Testis (tissue), 3 donors: ENCODE results near the gene CFHR1. TPM values are rescaled to one million over a fixed set of nuclear protein-coding genes. Genes with fewer than 3 reads are reported as not detected.
"Not testable (repeated sequence)": the region's sequence is repeated elsewhere in the genome, so short reads cannot be mapped to it uniquely, and the experiment has no call there.

Experiments
- DNase-seq: peaks from one replicate; pipeline ENCODE4 v3.0.0-alpha.2; 2019
- H3K27ac ChIP-seq, 2 donors: fragments of 200-600 bp; sonication (generic); one replicate each; pipeline ENCODE4 v1.5.1; 2019
- H3K27me3 ChIP-seq: fragments of 200-600 bp; sonication (generic); one replicate; pipeline ENCODE4 v1.5.1; 2019
- H3K36me3 ChIP-seq: fragments of 200-600 bp; sonication (generic); one replicate; pipeline ENCODE4 v1.5.1; 2017; ENCODE audit warnings: low read depth; ENCODE audit errors: missing control alignments
- H3K4me1 ChIP-seq: fragments of 200-600 bp; sonication (generic); one replicate; pipeline ENCODE4 v1.5.1; 2019
- H3K4me3 ChIP-seq, 2 donors: fragments of 200-600 bp; sonication (generic); one replicate each; pipeline ENCODE4 v1.5.1; 2017 to 2019
- H3K9me3 ChIP-seq: fragments of 200-600 bp; sonication (generic); one replicate; pipeline ENCODE4 v1.5.1; 2017
- POLR2A ChIP-seq: fragments of 450-650 bp; IDR thresholded peaks from one replicate; pipeline ENCODE4 v1.6.1; 2017; ENCODE audit warnings: antibody characterized with exemption, mild to moderate bottlenecking, moderate library complexity
- WGBS, 2 donors: methylation state at CpG; one replicate each; pipeline ENCODE4 v1.1.5; 2018; 5-methylcytosine and 5-hydroxymethylcytosine counted together
- intact Hi-C: fragments of 100-400 bp; cut with DNase I; formaldehyde crosslinking; loops from one replicate; pipeline ENCODE4 v1.15.1; 2023; ENCODE audit warnings: low total_unique reads
- polyA plus RNA-seq: library from polyadenylated mRNA; stranded (reverse); fragments of 350-450 nt; fragmentation: Illumina TruSeq; extraction: RNeasy Lipid Tissue Mini Kit (QIAGEN cat#74804); gene quantifications from one replicate; pipeline ENCODE4 v1.2.3, GENCODE V29; 2014; ENCODE audit warnings: low read depth, low replicate concordance; ENCODE audit not compliant: insufficient read depth
- total RNA-seq, 2 donors: library from RNA; depleted of rRNA; stranded (reverse); fragments of >200 nt; gene quantifications; one replicate each; pipeline ENCODE4 v1.2.3, GENCODE V29; 2016
- TF ChIP-seq, protein P1 (sequence below), 3 experiments: fragments of 450-650 bp in 2 of 3; fragments of 200-600 bp in 1 of 3; sonication (generic) in 1 of 3; IDR thresholded peaks; one replicate each; pipeline ENCODE4 v1.5.1; 2016 to 2019; ENCODE audit warnings: antibody characterized with exemption in 3 of 3, mild to moderate bottlenecking in 2 of 3, moderate library complexity in 1 of 3

The CFHR1 gene
- total and polyA plus RNA-seq, 3 donors from 2014 or later: 0.57 TPM; not detected in 2

DNA sequence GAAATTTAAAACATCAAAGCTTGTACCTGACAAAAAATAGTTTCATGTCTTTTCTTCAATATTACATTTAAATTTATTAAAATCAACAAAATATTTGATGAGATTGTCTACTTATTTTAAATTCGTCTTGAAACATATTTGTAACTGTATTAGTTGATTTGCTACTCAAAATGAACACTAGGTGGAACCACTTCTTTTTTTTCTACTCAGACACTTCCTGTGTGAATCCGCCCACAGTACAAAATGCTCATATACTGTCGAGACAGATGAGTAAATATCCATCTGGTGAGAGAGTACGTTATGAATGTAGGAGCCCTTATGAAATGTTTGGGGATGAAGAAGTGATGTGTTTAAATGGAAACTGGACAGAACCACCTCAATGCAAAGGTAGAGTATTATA is 8.3 kb downstream of the CFHR1 start:
- WGBS, 2 donors: 3 to 8% methylated on average over 4 of the region's 4 CpGs
- H3K9me3 ChIP-seq, H3K27me3 ChIP-seq, H3K36me3 ChIP-seq, H3K4me3 ChIP-seq, H3K4me1 ChIP-seq, H3K27ac ChIP-seq, intact Hi-C loops, DNase-seq: not testable (repeated sequence)
- TF ChIP-seq, protein P1, sequence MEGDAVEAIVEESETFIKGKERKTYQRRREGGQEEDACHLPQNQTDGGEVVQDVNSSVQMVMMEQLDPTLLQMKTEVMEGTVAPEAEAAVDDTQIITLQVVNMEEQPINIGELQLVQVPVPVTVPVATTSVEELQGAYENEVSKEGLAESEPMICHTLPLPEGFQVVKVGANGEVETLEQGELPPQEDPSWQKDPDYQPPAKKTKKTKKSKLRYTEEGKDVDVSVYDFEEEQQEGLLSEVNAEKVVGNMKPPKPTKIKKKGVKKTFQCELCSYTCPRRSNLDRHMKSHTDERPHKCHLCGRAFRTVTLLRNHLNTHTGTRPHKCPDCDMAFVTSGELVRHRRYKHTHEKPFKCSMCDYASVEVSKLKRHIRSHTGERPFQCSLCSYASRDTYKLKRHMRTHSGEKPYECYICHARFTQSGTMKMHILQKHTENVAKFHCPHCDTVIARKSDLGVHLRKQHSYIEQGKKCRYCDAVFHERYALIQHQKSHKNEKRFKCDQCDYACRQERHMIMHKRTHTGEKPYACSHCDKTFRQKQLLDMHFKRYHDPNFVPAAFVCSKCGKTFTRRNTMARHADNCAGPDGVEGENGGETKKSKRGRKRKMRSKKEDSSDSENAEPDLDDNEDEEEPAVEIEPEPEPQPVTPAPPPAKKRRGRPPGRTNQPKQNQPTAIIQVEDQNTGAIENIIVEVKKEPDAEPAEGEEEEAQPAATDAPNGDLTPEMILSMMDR (IDR thresholded peaks at IDR 0.05): peak; percentile 17 to 50 (median 42)

DNA sequence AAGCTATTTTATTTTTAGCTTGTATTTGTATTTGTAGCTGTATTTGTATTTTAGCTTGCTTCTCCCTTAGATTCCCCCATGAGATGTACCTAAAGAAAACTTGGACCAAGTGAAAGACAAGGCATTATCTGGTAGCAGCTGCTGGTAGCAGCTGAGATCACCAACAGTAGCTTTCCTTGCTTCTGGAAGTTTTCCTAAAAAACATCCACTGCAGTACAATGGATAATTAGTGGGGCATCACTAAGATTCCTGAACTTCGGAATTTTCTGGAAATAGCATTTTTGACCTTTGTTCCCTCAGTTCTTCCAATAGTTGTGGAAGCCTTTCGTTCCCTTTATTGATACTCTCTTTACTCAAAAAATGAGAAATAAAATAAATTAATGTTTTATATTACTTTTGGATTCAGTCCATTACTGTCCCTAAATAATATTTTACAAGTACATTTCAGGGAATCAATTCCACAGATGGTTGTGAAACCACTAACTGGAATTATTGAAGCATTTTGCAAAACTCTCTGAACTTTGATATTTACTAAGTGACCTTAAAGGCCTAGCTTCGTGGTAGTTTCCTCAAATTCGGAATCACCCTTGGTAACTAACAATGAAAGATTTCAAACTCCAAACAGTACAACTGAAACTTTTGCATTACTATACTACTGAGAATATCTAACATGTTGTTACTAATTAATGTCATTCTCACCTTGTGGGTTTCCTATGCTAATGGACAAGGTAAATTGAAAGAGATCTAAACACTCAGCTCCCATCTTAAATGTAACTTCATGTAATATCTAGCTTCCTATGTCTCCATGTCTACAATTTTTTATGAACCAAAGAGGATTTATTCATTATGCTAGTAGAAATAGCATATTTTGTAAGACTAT is 30.3 kb downstream of the CFHR1 start:
- H3K27me3 ChIP-seq, DNase-seq, H3K9me3 ChIP-seq, intact Hi-C loops, H3K36me3 ChIP-seq, H3K4me1 ChIP-seq, H3K4me3 ChIP-seq, H3K27ac ChIP-seq: not testable (repeated sequence)
- 73 to 79% methylated on average over 2 of the region's 4 CpGs for WGBS, 2 donors

DNA sequence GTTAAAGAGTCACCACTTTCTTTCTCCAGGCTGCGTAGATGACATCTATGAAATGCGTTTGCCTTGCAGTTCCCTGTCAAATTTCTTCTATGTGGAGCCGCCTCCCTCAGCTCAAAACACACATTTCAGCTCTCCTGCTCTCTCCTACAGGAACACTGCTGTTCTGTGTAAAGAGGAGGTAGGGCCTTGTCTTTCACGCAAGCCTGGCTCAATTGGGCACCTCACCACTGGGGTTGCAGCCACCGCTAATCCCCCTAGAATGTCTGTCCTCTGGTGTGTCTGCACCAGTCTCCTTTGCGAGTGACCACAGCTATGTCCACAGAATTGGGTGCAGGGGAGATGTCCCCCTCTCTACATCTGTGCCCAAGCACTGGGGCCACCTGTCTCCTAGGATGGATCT is 36.5 kb downstream of the CFHR1 start:
- intact Hi-C loops: no loop called here
- Histone ChIP-seq H3K4me1 (no peaks in the 10 kb centered on the region), H3K27ac (no peak overlapping the region), H3K27me3 (no peaks in the 10 kb centered on the region), H3K9me3 (no peaks in the 10 kb centered on the region), H3K36me3 (no peaks in the 10 kb centered on the region), H3K4me3 (no peak overlapping the region)
- TF ChIP-seq, protein P1 (IDR thresholded peaks at IDR 0.05): no peak
- no peak for TF ChIP-seq POLR2A
- no peak for DNase-seq
- WGBS, 2 donors: 76 to 78% methylated on average over 5 to 6 of the region's 6 CpGs

DNA sequence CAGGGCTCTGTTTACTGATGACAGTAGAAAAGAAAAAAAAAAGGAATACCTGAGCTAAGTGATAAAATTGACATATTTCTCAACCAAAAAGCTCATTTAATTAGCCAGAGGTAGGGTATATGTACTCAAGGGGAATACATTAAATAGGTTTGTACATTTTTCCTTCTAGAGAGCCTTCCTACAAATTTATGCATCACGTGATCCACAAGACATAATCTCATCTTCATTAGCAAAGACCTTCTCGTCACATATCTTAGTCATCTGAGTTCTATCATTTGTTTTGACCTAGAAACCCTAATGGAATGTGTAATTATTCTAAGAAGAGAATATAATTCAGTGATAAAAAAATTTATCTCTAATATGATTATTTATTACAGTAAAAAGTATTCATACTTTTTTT is 37.7 kb downstream of the CFHR1 start:
- intact Hi-C loops: no loop called here
- no peaks in the 10 kb centered on the region for H3K4me1 ChIP-seq
- no peaks in the 10 kb centered on the region for H3K36me3 ChIP-seq
- no peaks in the 10 kb centered on the region for H3K27me3 ChIP-seq
- no peak overlapping the region for H3K4me3 ChIP-seq
- no peaks in the 10 kb centered on the region for H3K9me3 ChIP-seq
- no peak overlapping the region for H3K27ac ChIP-seq
- 78 to 81% methylated on average over 2 of the region's 2 CpGs for WGBS, 2 donors
- TF ChIP-seq, protein P1 (IDR thresholded peaks at IDR 0.05): no peak
- no peak for TF ChIP-seq POLR2A
- no peak for DNase-seq

DNA sequence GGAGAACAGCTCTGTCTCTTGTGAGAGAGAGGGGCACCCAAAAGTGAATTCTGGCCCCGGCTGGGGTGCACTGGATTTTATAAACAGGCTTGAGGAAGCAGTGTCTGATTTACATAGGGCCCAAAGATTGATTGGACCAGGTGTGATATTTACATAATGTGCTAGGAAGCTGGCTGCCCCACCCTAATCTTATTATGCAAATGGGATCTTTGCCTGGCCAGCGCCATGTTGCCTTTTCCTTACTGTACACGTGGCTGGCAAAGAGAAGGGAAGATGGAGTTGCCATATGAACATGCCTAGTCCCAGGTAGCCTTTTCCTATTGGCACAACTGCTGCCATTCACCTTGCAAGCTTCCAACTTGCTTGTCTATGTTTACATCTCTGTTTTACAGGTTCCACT is 39.3 kb downstream of the CFHR1 start:
- no peaks in the 10 kb centered on the region for H3K27me3 ChIP-seq
- no peaks in the 10 kb centered on the region for H3K9me3 ChIP-seq
- TF ChIP-seq, protein P1 (IDR thresholded peaks at IDR 0.05): no peak
- TF ChIP-seq POLR2A: no peak
- H3K36me3 ChIP-seq: no peaks in the 10 kb centered on the region
- no peaks in the 10 kb centered on the region for H3K4me1 ChIP-seq
- no peak for DNase-seq
- H3K27ac ChIP-seq: no peak overlapping the region
- intact Hi-C loops: no loop called here
- WGBS, 2 donors: 43 to 67% methylated on average over 3 of the region's 3 CpGs
- H3K4me3 ChIP-seq: no peak overlapping the region
